H1 (cell line): ENCODE data around the gene CACNG8. TPM values are rescaled to one million over a fixed set of nuclear protein-coding genes. Genes with fewer than 3 reads are reported as not detected.

ENCODE experiments used
- CTCF ChIA-PET: fragments of 300-600 bp; sonication (Branson Sonifier 250); formaldehyde crosslinking; loops from one replicate; lab custom pipeline; 2021; ENCODE audit not compliant: partially characterized antibody; lab: Charles Lee
- POLR2A ChIA-PET: fragments of 300-600 bp; sonication (Branson Sonifier 250); formaldehyde crosslinking; loops from one replicate; lab custom pipeline; 2021; ENCODE audit warnings: inconsistent platforms; ENCODE audit not compliant: partially characterized antibody; lab: Charles Lee
- DNase-seq, 2 experiments: peaks; one replicate each; pipeline versions ENCODE4 v3.0.0 to v3.0.0-alpha.2; 2010 to 2022; ENCODE audit warnings: low spot score in 2 of 2, low read depth in 1 of 2, mixed read lengths in 1 of 2
- FAIRE-seq: peaks from 2 replicates; lab custom pipeline; 2011; peaks lifted over from hg19 to GRCh38; lab: Jason Lieb, UNC
- H2AFZ ChIP-seq: 2 replicates; pipeline ENCODE4 v1.8.1; 2012; ENCODE audit warnings: low read length, inconsistent platforms
- H2AK5ac ChIP-seq: 2 replicates; pipeline ENCODE4 v1.6.1; 2013; ENCODE audit warnings: low read depth, low read length
- H2BK120ac ChIP-seq: replicated peaks from 2 replicates; pipeline ENCODE3; 2013; ENCODE audit warnings: low read depth, low read length, inconsistent platforms
- H2BK12ac ChIP-seq: 2 replicates; pipeline ENCODE4 v1.6.1; 2013; ENCODE audit warnings: low read depth, low read length
- H2BK15ac ChIP-seq: 2 replicates; pipeline ENCODE4 v1.6.1; 2013; ENCODE audit warnings: low read length
- H2BK20ac ChIP-seq: 2 replicates; pipeline ENCODE4 v1.6.1; 2013; ENCODE audit warnings: low read length
- H2BK5ac ChIP-seq: 2 replicates; pipeline ENCODE4 v1.6.1; 2013; ENCODE audit warnings: low read depth, low read length
- H3K14ac ChIP-seq: 2 replicates; pipeline ENCODE4 v1.6.1; 2013; ENCODE audit warnings: inconsistent platforms; ENCODE audit not compliant: insufficient read length
- H3K18ac ChIP-seq: 2 replicates; pipeline ENCODE4 v1.6.1; 2013; ENCODE audit warnings: low read length; ENCODE audit errors: extremely low read depth
- H3K23ac ChIP-seq: 2 replicates; pipeline ENCODE4 v1.6.1; 2013; ENCODE audit warnings: inconsistent platforms; ENCODE audit not compliant: insufficient read length
- H3K23me2 ChIP-seq: 2 replicates; pipeline ENCODE4 v1.6.1; 2013; ENCODE audit warnings: low read depth, low read length
- H3K27ac ChIP-seq: 2 replicates; pipeline ENCODE4 v1.6.1; 2011; ENCODE audit warnings: low read depth, low read length, inconsistent platforms
- H3K27me3 ChIP-seq, 4 experiments: replicated peaks in 1 of 4; 1 replicate in 1 of 4; 2 replicates in 3 of 4; pipeline versions ENCODE4 v1.6.1 to v1.8.1; 2011 to 2013; ENCODE audit warnings: low read length in 3 of 4, mild to moderate bottlenecking in 3 of 4, inconsistent platforms in 2 of 4, mixed read lengths in 2 of 4, moderate library complexity in 1 of 4; ENCODE audit not compliant: control insufficient read depth in 3 of 4, insufficient read depth in 3 of 4; ENCODE audit errors: extremely low read depth in 1 of 4
- H3K36me3 ChIP-seq, 4 experiments: 2 replicates each; pipeline versions ENCODE4 v1.6.1 to v1.8.1; 2011 to 2013; ENCODE audit warnings: mild to moderate bottlenecking in 4 of 4, low read length in 3 of 4, moderate library complexity in 2 of 4, control low read depth in 1 of 4, inconsistent platforms in 1 of 4; ENCODE audit not compliant: insufficient read depth in 4 of 4, control insufficient read depth in 2 of 4
- H3K4ac ChIP-seq: replicated peaks from 2 replicates; pipeline ENCODE3; 2013; ENCODE audit warnings: low read length, low read depth, mixed read lengths, inconsistent platforms; ENCODE audit not compliant: insufficient read length
- H3K4me1 ChIP-seq, 4 experiments: replicated peaks in 1 of 4; 1 replicate in 1 of 4; 2 replicates in 3 of 4; pipeline versions ENCODE4 v1.6.1 to v1.8.1; 2011 to 2013; ENCODE audit warnings: low read length in 3 of 4, inconsistent platforms in 2 of 4, mixed read lengths in 1 of 4; ENCODE audit not compliant: insufficient read depth in 4 of 4, control insufficient read depth in 3 of 4
- H3K4me2 ChIP-seq, 2 experiments: 2 replicates each; pipeline versions ENCODE4 v1.6.1 to v1.8.1; 2011 to 2013; ENCODE audit warnings: low read depth in 2 of 2, low read length in 2 of 2, control low read depth in 1 of 2, inconsistent platforms in 1 of 2, mild to moderate bottlenecking in 1 of 2; ENCODE audit not compliant: insufficient read depth in 1 of 2
- H3K4me3 ChIP-seq, 4 experiments: fragments of 200-600, 300-600 bp in 1 of 4; sonication (generic), shearing (Covaris generic), sonication (Bioruptor Twin) in 1 of 4; 2 replicates each; pipeline versions ENCODE4 v1.5.1 to v1.8.1; 2011 to 2016; ENCODE audit warnings: low read length in 4 of 4, low read depth in 3 of 4, control low read depth in 2 of 4, inconsistent platforms in 2 of 4, mild to moderate bottlenecking in 2 of 4, mixed read lengths in 1 of 4, moderate library complexity in 1 of 4; ENCODE audit not compliant: insufficient read depth in 2 of 4; ENCODE audit errors: extremely low read depth in 1 of 4
- H3K56ac ChIP-seq: replicated peaks from 2 replicates; pipeline ENCODE3; 2013; ENCODE audit warnings: low read depth, mild to moderate bottlenecking, mixed read lengths, low read length, inconsistent platforms; ENCODE audit not compliant: insufficient read length
- H3K79me1 ChIP-seq: 2 replicates; pipeline ENCODE4 v1.6.1; 2013; ENCODE audit warnings: low read depth, low read length, control low read depth
- H3K79me2 ChIP-seq, 2 experiments: 2 replicates each; pipeline versions ENCODE4 v1.6.1 to v1.8.1; 2012 to 2013; ENCODE audit warnings: low read length in 2 of 2, mild to moderate bottlenecking in 2 of 2, inconsistent platforms in 1 of 2; ENCODE audit not compliant: insufficient read depth in 2 of 2, control insufficient read depth in 1 of 2
- H3K9ac ChIP-seq, 4 experiments: replicated peaks in 1 of 4; 1 replicate in 1 of 4; 2 replicates in 3 of 4; pipeline versions ENCODE4 v1.6.1 to v1.8.1; 2011 to 2013; ENCODE audit warnings: low read depth in 3 of 4, low read length in 3 of 4, control low read depth in 2 of 4, mild to moderate bottlenecking in 2 of 4, moderate library complexity in 2 of 4, inconsistent platforms in 1 of 4; ENCODE audit errors: extremely low read depth in 1 of 4
- H3K9me3 ChIP-seq, 2 experiments: 2 replicates each; pipeline versions ENCODE4 v1.6.1 to v1.8.1; 2012 to 2013; ENCODE audit warnings: mild to moderate bottlenecking in 2 of 2, moderate library complexity in 2 of 2, control low read depth in 1 of 2, inconsistent platforms in 1 of 2, low read depth in 1 of 2, low read length in 1 of 2, mixed read lengths in 1 of 2; ENCODE audit not compliant: insufficient read depth in 2 of 2
- H4K20me1 ChIP-seq, 2 experiments: replicated peaks in 1 of 2; 2 replicates each; pipeline versions ENCODE3 to v1.8.1; 2011 to 2013; ENCODE audit warnings: inconsistent platforms in 2 of 2, low read length in 2 of 2, mild to moderate bottlenecking in 1 of 2; ENCODE audit not compliant: insufficient read depth in 2 of 2, control insufficient read depth in 1 of 2
- H4K5ac ChIP-seq: 2 replicates; pipeline ENCODE4 v1.6.1; 2013; ENCODE audit warnings: low read length, low read depth, mixed read lengths, inconsistent platforms; ENCODE audit not compliant: insufficient read length
- H4K8ac ChIP-seq: 2 replicates; pipeline ENCODE4 v1.8.0; 2013; ENCODE audit warnings: mild to moderate bottlenecking, moderate library complexity, low read length, inconsistent platforms; ENCODE audit not compliant: insufficient read depth; ENCODE audit errors: extremely low read depth
- H4K91ac ChIP-seq: replicated peaks from 2 replicates; pipeline ENCODE3; 2013; ENCODE audit warnings: low read length, mixed read lengths, inconsistent platforms; ENCODE audit not compliant: insufficient read length
- CTCF ChIP-seq, 3 experiments: IDR thresholded peaks; 1 replicate in 2 of 3; 2 replicates in 1 of 3; pipeline versions ENCODE4 v1.5.1 to v1.6.1; 2011; ENCODE audit warnings: low read length in 3 of 3, mild to moderate bottlenecking in 3 of 3, inconsistent platforms in 2 of 3, low read depth in 1 of 3, moderate library complexity in 1 of 3; ENCODE audit not compliant: insufficient read depth in 1 of 3; ENCODE audit errors: control extremely low read depth in 1 of 3
- E2F6 ChIP-seq: IDR thresholded peaks from 2 replicates; pipeline ENCODE4 v1.6.1; 2012; ENCODE audit warnings: inconsistent platforms
- EGR1 ChIP-seq: IDR thresholded peaks from 2 replicates; pipeline ENCODE4 v1.6.1; 2011; ENCODE audit warnings: low read depth, low read length, borderline replicate concordance
- JUN ChIP-seq: IDR thresholded peaks from 2 replicates; pipeline ENCODE4 v1.6.1; 2011; ENCODE audit warnings: low read depth, mild to moderate bottlenecking, improper control_type of control experiment, low read length
- NANOG ChIP-seq: IDR thresholded peaks from 2 replicates; pipeline ENCODE4 v1.6.1; 2011; ENCODE audit warnings: low read length, low read depth, mild to moderate bottlenecking, inconsistent platforms; ENCODE audit not compliant: insufficient read depth, poor library complexity, severe bottlenecking
- PHF8 ChIP-seq: fragments of 200-600 bp; sonication (generic); conservative IDR thresholded peaks from 2 replicates; pipeline ENCODE4 v1.7.1; 2012; ENCODE audit warnings: low read depth, mild to moderate bottlenecking, inconsistent platforms, low read length, moderate library complexity
- SIX5 ChIP-seq: IDR thresholded peaks from 2 replicates; pipeline ENCODE4 v1.6.1; 2011; ENCODE audit warnings: mild to moderate bottlenecking, low read depth, low read length
- SUZ12 ChIP-seq: fragments of 200-600 bp; sonication (generic); IDR thresholded peaks from 2 replicates; pipeline ENCODE4 v1.6.1; 2012; ENCODE audit warnings: mild to moderate bottlenecking, inconsistent platforms, low read length, moderate library complexity, mixed read lengths
- TAF7 ChIP-seq: optimal IDR thresholded peaks from 2 replicates; pipeline ENCODE3; 2011; ENCODE audit warnings: low read depth, mild to moderate bottlenecking, inconsistent platforms, low read length, moderate library complexity, borderline replicate concordance
- TCF12 ChIP-seq: IDR thresholded peaks from 2 replicates; pipeline ENCODE4 v1.6.1; 2011; ENCODE audit warnings: low read depth, mild to moderate bottlenecking, low read length
- WGBS, 2 experiments: shearing (Covaris generic) in 1 of 2; methylation state at CpG; one replicate each; pipeline versions ENCODE4 v1.1.6 to v1.1.7; 2013 to 2015; ENCODE audit warnings: low lambda C conversion rate in 2 of 2, mixed read lengths in 2 of 2, inconsistent platforms in 1 of 2, low coverage in 1 of 2, missing lambda C conversion rate in 1 of 2; ENCODE audit not compliant: insufficient replicate concordance in 2 of 2, insufficient coverage in 1 of 2, insufficient read length in 1 of 2; ENCODE audit errors: extremely low coverage in 1 of 2, missing lambda C conversion rate in 1 of 2; 5-methylcytosine and 5-hydroxymethylcytosine counted together
- polyA plus RNA-seq, 7 experiments: library from polyadenylated mRNA; depleted of rRNA in 3 of 7; stranded (reverse) in 5 of 7; unstranded in 2 of 7; fragments of >200 nt in 5 of 7; fragments of 200-250 nt in 2 of 7; gene quantifications; 1 replicate in 5 of 7; 2 replicates in 1 of 7; 4 replicates in 1 of 7; pipeline versions ENCODE4 v1.2.1 to v1.2.3, GENCODE V29; 2011 to 2013; ENCODE audit warnings: missing spikeins in 2 of 7, mixed read lengths in 2 of 7
- total RNA-seq: library from RNA; stranded (reverse); fragmentation: NEBNext Ultra II Directional; extraction: Animal tissue kit (Norgen Biotek cat#: 25700); gene quantifications from 2 replicates; pipeline ENCODE4 v1.2.1, GENCODE V29; 2021

The CACNG8 gene
- total and polyA plus RNA-seq, 2 of the 8 experiments (the other 6 are each of a cell fraction or from before 2014, with no cell fraction given), result 0.41 to 4.5 TPM

GRCh38 chr19:54021932-54022331, 59.2 kb downstream of the CACNG8 start:
- Histone ChIP-seq H2BK12ac (no peak overlapping the region), H3K27me3 (peaks cover 0 to 2% (median 0%) of the 10 kb centered on the region in 4 experiments; a peak in 1 of 7 replicates), H3K27ac (no peak overlapping the region), H3K23ac (no peak overlapping the region), H4K8ac (no peak overlapping the region), H3K14ac (no peak overlapping the region), H3K23me2 (no peaks in the 10 kb centered on the region), H2BK15ac (0 out of 2 replicates have a peak overlapping the region, but pooled peaks have one; percentile 55), H3K4me1 (peaks cover 0 to 6% (median 3%) of the 10 kb centered on the region in 4 experiments; a peak in 4 of 7 replicates), H3K9me3 (no peaks in the 10 kb centered on the region), H2BK5ac (no peak overlapping the region), H4K91ac (no peak overlapping the region), H2AK5ac (no peak overlapping the region), H3K9ac (no peak overlapping the region), H3K4ac (no peak overlapping the region), H4K20me1 (no peaks in the 10 kb centered on the region), H3K79me2 (no peaks in the 10 kb centered on the region), H2AFZ (no peak overlapping the region), H3K36me3 (no peaks in the 10 kb centered on the region; a peak in 1 of 8 replicates), H3K79me1 (no peaks in the 10 kb centered on the region), H2BK120ac (no peak overlapping the region), H3K56ac (no peak overlapping the region), H2BK20ac (no peak overlapping the region), H3K18ac (no peak overlapping the region), H4K5ac (no peak overlapping the region), H3K4me3 (no peak overlapping the region), H3K4me2 (no peak overlapping the region)
- WGBS, 2 experiments, result 89% methylated on average over 13 of the region's 13 CpGs; no CpG with 5 or more reads in 1 of the 2 experiments
- ChIA-PET CTCF (interaction anchor here (0.9 to 5.7 kb wide), 8 partner anchors 10 to 212 kb away, joined by 3 to 42 read pairs (median 20); partner anchors contain the start of gene CACNG6), POLR2A (interaction anchor here (1.0 to 1.7 kb wide), 4 partner anchors 22 to 77 kb away, joined by 3 to 5 read pairs (median 3); no protein-coding TSS in a partner anchor)
- DNase-seq (no peak), FAIRE-seq (no peak)
- TF ChIP-seq TCF12 (no peak), JUN (no peak), E2F6 (no peak), EGR1 (no peak), CTCF (IDR thresholded peaks at IDR 0.05; ENCODE audit: control extremely low read depth in 1 of 3, insufficient read depth in 1 of 3, low read depth in 1 of 3, low read length in 3 of 3) (no peak), NANOG (no peak), SIX5 (no peak), PHF8 (no peak), SUZ12 (no peak), TAF7 (no peak)
